ENCODE results near the gene ETHE1.

- no peak for TF ChIP-seq CTCF (IDR thresholded peaks at IDR 0.05)
- TF ChIP-seq ZFX (IDR thresholded peaks at IDR 0.05; ENCODE audit: borderline replicate concordance) = no peak
These were observed 18.3 kb upstream of the ETHE1 start for GRCh38 chr19:43545276-43545675.

Data from 22Rv1 (cell line).